Measurements from ENCODE around the gene RPS6KC1. TPM values are rescaled to one million over a fixed set of nuclear protein-coding genes. Genes with fewer than 3 reads are reported as not detected.
A peak's percentile ranks its signal among the peaks of the same experiment; 100 is the strongest.

The RPS6KC1 gene
- total and polyA plus RNA-seq, 9 of the 15 experiments (the other 6 are each of a cell fraction or from before 2014, with no cell fraction given): 4.3 to 34.6 (median 20.9) TPM

GRCh38 chr1:213296558-213296957 is 245.5 kb downstream of the RPS6KC1 start (continued):
- TF ChIP-seq ZNF140 (CRISPR knock-in tag; IDR thresholded peaks at IDR 0.05): no peak
- no peak for TF ChIP-seq ZNF12 (CRISPR knock-in tag; IDR thresholded peaks at IDR 0.05)
- no peak for TF ChIP-seq BDP1 (IDR thresholded peaks at IDR 0.05; ENCODE audit: insufficient read depth, insufficient read length)
- no peak for TF ChIP-seq LEF1 (IDR thresholded peaks at IDR 0.05)
- peak; percentile 80 for TF ChIP-seq TCF3 (CRISPR knock-in tag; IDR thresholded peaks at IDR 0.05)
- TF ChIP-seq KDM1A (IDR thresholded peaks at IDR 0.05): peak; percentile 34 to 74; a peak in 2 of 4 replicates
- TF ChIP-seq KLF16 (IDR thresholded peaks at IDR 0.05): peak; percentile 60; the same call in 1 of the 2 replicates
- TF ChIP-seq MXI1 (IDR thresholded peaks at IDR 0.05; ENCODE audit: low read depth, low read length): no peak
- TF ChIP-seq MECOM (CRISPR knock-in tag; IDR thresholded peaks at IDR 0.05): peak; percentile 42; the same call in 1 of the 2 replicates
- no peak for TF ChIP-seq CEBPZ (IDR thresholded peaks at IDR 0.05; ENCODE audit: borderline replicate concordance, low read depth, low read length)
- no peak for TF ChIP-seq ELF1 (tag; IDR thresholded peaks at IDR 0.05)
- TF ChIP-seq, protein P1, sequence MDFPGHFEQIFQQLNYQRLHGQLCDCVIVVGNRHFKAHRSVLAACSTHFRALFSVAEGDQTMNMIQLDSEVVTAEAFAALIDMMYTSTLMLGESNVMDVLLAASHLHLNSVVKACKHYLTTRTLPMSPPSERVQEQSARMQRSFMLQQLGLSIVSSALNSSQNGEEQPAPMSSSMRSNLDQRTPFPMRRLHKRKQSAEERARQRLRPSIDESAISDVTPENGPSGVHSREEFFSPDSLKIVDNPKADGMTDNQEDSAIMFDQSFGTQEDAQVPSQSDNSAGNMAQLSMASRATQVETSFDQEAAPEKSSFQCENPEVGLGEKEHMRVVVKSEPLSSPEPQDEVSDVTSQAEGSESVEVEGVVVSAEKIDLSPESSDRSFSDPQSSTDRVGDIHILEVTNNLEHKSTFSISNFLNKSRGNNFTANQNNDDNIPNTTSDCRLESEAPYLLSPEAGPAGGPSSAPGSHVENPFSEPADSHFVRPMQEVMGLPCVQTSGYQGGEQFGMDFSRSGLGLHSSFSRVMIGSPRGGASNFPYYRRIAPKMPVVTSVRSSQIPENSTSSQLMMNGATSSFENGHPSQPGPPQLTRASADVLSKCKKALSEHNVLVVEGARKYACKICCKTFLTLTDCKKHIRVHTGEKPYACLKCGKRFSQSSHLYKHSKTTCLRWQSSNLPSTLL (IDR thresholded peaks at IDR 0.05): peak; percentile 56; the same call in 1 of the 2 replicates
- peak; percentile 67; the same call in 1 of the 2 replicates for TF ChIP-seq TFAP4 (CRISPR knock-in tag; IDR thresholded peaks at IDR 0.05; ENCODE audit: borderline replicate concordance)
- TF ChIP-seq ZNF316 (IDR thresholded peaks at IDR 0.05): no peak
- TF ChIP-seq, protein P2, sequence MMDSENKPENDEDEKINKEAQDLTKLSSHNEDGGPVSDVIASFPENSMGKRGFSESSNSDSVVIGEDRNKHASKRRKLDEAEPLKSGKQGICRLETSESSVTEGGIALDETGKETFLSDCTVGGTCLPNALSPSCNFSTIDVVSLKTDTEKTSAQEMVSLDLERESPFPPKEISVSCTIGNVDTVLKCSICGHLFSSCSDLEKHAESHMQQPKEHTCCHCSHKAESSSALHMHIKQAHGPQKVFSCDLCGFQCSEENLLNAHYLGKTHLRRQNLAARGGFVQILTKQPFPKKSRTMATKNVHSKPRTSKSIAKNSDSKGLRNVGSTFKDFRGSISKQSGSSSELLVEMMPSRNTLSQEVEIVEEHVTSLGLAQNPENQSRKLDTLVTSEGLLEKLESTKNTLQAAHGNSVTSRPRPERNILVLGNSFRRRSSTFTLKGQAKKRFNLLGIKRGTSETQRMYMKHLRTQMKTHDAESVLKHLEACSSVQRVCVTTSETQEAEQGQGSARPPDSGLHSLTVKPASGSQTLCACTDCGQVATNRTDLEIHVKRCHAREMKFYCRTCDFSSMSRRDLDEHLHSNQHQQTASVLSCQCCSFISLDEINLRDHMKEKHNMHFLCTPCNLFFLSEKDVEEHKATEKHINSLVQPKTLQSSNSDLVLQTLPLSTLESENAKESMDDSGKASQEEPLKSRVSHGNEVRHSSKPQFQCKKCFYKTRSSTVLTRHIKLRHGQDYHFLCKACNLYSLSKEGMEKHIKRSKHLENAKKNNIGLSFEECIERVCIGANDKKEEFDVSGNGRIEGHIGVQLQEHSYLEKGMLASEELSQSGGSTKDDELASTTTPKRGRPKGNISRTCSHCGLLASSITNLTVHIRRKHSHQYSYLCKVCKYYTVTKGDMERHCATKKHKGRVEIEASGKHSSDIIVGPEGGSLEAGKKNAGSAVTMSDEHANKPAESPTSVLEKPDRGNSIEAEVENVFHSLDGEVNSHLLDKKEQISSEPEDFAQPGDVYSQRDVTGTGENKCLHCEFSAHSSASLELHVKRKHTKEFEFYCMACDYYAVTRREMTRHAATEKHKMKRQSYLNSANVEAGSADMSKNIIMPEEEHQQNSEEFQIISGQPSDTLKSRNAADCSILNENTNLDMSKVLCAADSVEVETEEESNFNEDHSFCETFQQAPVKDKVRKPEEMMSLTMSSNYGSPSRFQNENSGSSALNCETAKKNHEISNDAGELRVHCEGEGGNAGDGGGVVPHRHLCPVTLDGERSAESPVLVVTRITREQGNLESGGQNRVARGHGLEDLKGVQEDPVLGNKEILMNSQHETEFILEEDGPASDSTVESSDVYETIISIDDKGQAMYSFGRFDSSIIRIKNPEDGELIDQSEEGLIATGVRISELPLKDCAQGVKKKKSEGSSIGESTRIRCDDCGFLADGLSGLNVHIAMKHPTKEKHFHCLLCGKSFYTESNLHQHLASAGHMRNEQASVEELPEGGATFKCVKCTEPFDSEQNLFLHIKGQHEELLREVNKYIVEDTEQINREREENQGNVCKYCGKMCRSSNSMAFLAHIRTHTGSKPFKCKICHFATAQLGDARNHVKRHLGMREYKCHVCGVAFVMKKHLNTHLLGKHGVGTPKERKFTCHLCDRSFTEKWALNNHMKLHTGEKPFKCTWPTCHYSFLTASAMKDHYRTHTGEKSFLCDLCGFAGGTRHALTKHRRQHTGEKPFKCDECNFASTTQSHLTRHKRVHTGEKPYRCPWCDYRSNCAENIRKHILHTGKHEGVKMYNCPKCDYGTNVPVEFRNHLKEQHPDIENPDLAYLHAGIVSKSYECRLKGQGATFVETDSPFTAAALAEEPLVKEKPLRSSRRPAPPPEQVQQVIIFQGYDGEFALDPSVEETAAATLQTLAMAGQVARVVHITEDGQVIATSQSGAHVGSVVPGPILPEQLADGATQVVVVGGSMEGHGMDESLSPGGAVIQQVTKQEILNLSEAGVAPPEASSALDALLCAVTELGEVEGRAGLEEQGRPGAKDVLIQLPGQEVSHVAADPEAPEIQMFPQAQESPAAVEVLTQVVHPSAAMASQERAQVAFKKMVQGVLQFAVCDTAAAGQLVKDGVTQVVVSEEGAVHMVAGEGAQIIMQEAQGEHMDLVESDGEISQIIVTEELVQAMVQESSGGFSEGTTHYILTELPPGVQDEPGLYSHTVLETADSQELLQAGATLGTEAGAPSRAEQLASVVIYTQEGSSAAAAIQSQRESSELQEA (IDR thresholded peaks at IDR 0.05; ENCODE audit: low read depth): no peak
- no peak for TF ChIP-seq ZNF3 (CRISPR knock-in tag; IDR thresholded peaks at IDR 0.05)

All from K562 (cell line).